Measurements from ENCODE around the gene GULP1.

GRCh38 chr2:188326290-188326668 is 34.6 kb downstream of the GULP1 start:
- no peak for TF ChIP-seq CTCF (IDR thresholded peaks at IDR 0.05)
- TF ChIP-seq POLR2A (IDR thresholded peaks at IDR 0.05), result no peak

Measured in testis (tissue), 2 donors.